OCI-LY7 (cell line): ENCODE measurements around the gene PARD3. TPM values are rescaled to one million over a fixed set of nuclear protein-coding genes. Genes with fewer than 3 reads are reported as not detected.

Source experiments
- BruUV-seq: library from RNA; stranded (reverse); fragments of 400-500 nt; replicated peaks from 2 replicates; lab custom pipeline; 2021; lab: Mats Ljungman, UMichigan
- CTCF ChIA-PET: fragments of 300-600 bp; sonication (Branson Sonifier 250); formaldehyde crosslinking; loops from one replicate; lab custom pipeline; 2022; ENCODE audit warnings: antibody characterized with exemption; ENCODE audit not compliant: unreplicated experiment; lab: Charles Lee
- POLR2A ChIA-PET: fragments of 300-600 bp; sonication (Branson Sonifier 250); formaldehyde crosslinking; loops from one replicate; lab custom pipeline; 2022; ENCODE audit warnings: antibody characterized with exemption; lab: Charles Lee
- DNase-seq: peaks from one replicate; pipeline ENCODE4 v3.0.0-alpha.2; 2015; ENCODE audit warnings: low spot score
- H2AFZ ChIP-seq: fragments of 200-600 bp; sonication (generic), shearing (Covaris generic); 2 replicates; pipeline ENCODE4 v1.6.1; 2014; ENCODE audit warnings: mild to moderate bottlenecking, antibody characterized with exemption, low read length, moderate library complexity
- H3K27ac ChIP-seq: fragments of 200-600 bp; sonication (generic); 2 replicates; pipeline ENCODE4 v1.5.1; 2014; ENCODE audit warnings: mixed run types, low read depth, mild to moderate bottlenecking, moderate library complexity, low read length, inconsistent platforms; ENCODE audit not compliant: poor library complexity, severe bottlenecking
- H3K36me3 ChIP-seq: fragments of 200-600 bp; sonication (generic); 2 replicates; pipeline ENCODE4 v1.6.1; 2014; ENCODE audit warnings: mild to moderate bottlenecking, antibody characterized with exemption, low read length, moderate library complexity, mixed read lengths; ENCODE audit not compliant: insufficient read depth
- H3K4me1 ChIP-seq: fragments of 200-600 bp; sonication (generic); 2 replicates; pipeline ENCODE4 v1.5.1; 2014; ENCODE audit warnings: mild to moderate bottlenecking, low read length; ENCODE audit not compliant: insufficient read depth, poor library complexity, severe bottlenecking
- H3K4me2 ChIP-seq: fragments of 200-600 bp; sonication (generic); 2 replicates; pipeline ENCODE4 v1.6.1; 2014; ENCODE audit warnings: mild to moderate bottlenecking, low read length
- H3K4me3 ChIP-seq: fragments of 200-600 bp; sonication (generic); 2 replicates; pipeline ENCODE4 v1.5.1; 2014; ENCODE audit warnings: mild to moderate bottlenecking, low read depth, low read length; ENCODE audit not compliant: poor library complexity, severe bottlenecking
- H3K79me2 ChIP-seq: fragments of 200-600 bp; sonication (generic); 2 replicates; pipeline ENCODE4 v1.6.1; 2016; ENCODE audit warnings: low read depth, mild to moderate bottlenecking, low read length, moderate library complexity, mixed read lengths; ENCODE audit not compliant: insufficient read depth
- H3K9me2 ChIP-seq: fragments of 200-600 bp; sonication (generic); 2 replicates; pipeline ENCODE4 v1.6.1; 2016; ENCODE audit warnings: mild to moderate bottlenecking, low read length, mixed read lengths; ENCODE audit not compliant: insufficient read depth
- H3K9me3 ChIP-seq: fragments of 200-600 bp; sonication (generic); 2 replicates; pipeline ENCODE4 v1.6.1; 2014; ENCODE audit warnings: mild to moderate bottlenecking, mixed run types, low read length, mixed read lengths
- H4K20me1 ChIP-seq: fragments of 200-600 bp; sonication (generic); 2 replicates; pipeline ENCODE4 v1.6.1; 2014; ENCODE audit warnings: mild to moderate bottlenecking, antibody characterized with exemption, low read length, moderate library complexity, mixed read lengths; ENCODE audit not compliant: insufficient read depth
- CTCF ChIP-seq: fragments of 200-600 bp; sonication (generic); conservative IDR thresholded peaks from 2 replicates; pipeline ENCODE4 v1.5.1; 2014; ENCODE audit warnings: mild to moderate bottlenecking, antibody characterized with exemption, low read length, moderate library complexity, mixed read lengths
- EZH2phosphoT487 ChIP-seq: fragments of 200-600 bp; sonication (generic); IDR thresholded peaks from 2 replicates; pipeline ENCODE4 v1.6.1; 2018; ENCODE audit warnings: low read depth, borderline replicate concordance, mild to moderate bottlenecking, mixed run types, antibody characterized with exemption, low read length, moderate library complexity, mixed read lengths
- intact Hi-C: fragments of 100-400 bp; cut with micrococcal nuclease; formaldehyde crosslinking; loops from one replicate; pipeline ENCODE4 v1.10.0; 2022; ENCODE audit not compliant: unreplicated experiment
- total RNA-seq, 2 experiments: library from RNA; depleted of rRNA in 1 of 2; stranded (reverse); fragments of >200 nt in 1 of 2; shearing (Covaris generic) in 1 of 2; gene quantifications; 2 replicates each; pipeline ENCODE4 v1.2.3, GENCODE V29; 2014 to 2022

PARD3 gene
- total RNA-seq, 2 experiments from 2014 or later, result not detected

- intact Hi-C loops, result no loop called here
- no peak for DNase-seq
- no peak for TF ChIP-seq EZH2phosphoT487
- no peak for TF ChIP-seq CTCF
- Histone ChIP-seq H3K79me2 (no peaks in the 10 kb centered on the region), H3K36me3 (no peaks in the 10 kb centered on the region), H3K27ac (no peak overlapping the region), H3K9me2 (no peaks in the 10 kb centered on the region), H4K20me1 (no peaks in the 10 kb centered on the region), H3K4me2 (no peak overlapping the region), H3K9me3 (no peaks in the 10 kb centered on the region), H3K4me1 (no peaks in the 10 kb centered on the region), H3K4me3 (no peak overlapping the region), H2AFZ (no peak overlapping the region)
- BruUV-seq, result no TSS peak
- CTCF ChIA-PET, result no interaction called here
- POLR2A ChIA-PET, result interaction anchor here (0.5 kb wide), 1 partner anchor 70 kb away, joined by 3 read pairs; no protein-coding TSS in a partner anchor
Observed at GRCh38 chr10:34548466-34548865, 266.6 kb downstream of the PARD3 start.

DNA sequence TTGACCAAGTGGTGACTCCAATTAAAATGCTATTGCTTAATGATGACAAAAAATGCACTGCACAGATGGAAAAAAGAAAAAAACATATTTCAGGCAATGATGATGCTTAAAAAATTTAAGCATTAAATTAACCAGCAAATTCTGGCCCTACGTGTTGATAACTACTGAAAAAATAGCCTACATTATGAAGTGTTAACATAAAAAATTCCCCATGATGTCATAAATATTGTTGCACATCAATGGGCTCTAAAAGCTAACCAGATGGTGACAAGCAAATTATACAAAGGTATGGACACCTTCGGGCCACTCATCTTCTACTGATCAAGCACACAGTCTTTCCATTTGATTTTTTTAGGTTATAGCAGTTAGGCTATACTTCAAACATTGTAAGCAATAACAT is 267.4 kb downstream of the PARD3 start:
- H3K9me3 ChIP-seq, result no peaks in the 10 kb centered on the region
- intact Hi-C loops, result no loop called here
- H3K27ac ChIP-seq, result no peak overlapping the region
- H3K4me2 ChIP-seq, result no peak overlapping the region
- TF ChIP-seq EZH2phosphoT487 (no peak), CTCF (no peak)
- no peaks in the 10 kb centered on the region for H3K36me3 ChIP-seq
- no peak overlapping the region for H2AFZ ChIP-seq
- no TSS peak for BruUV-seq
- POLR2A ChIA-PET, result no interaction called here
- CTCF ChIA-PET, result no interaction called here
- H3K9me2 ChIP-seq, result no peaks in the 10 kb centered on the region
- no peak overlapping the region for H3K4me3 ChIP-seq
- H3K79me2 ChIP-seq, result no peaks in the 10 kb centered on the region
- no peaks in the 10 kb centered on the region for H4K20me1 ChIP-seq
- no peak for DNase-seq
- H3K4me1 ChIP-seq, result no peaks in the 10 kb centered on the region

DNA sequence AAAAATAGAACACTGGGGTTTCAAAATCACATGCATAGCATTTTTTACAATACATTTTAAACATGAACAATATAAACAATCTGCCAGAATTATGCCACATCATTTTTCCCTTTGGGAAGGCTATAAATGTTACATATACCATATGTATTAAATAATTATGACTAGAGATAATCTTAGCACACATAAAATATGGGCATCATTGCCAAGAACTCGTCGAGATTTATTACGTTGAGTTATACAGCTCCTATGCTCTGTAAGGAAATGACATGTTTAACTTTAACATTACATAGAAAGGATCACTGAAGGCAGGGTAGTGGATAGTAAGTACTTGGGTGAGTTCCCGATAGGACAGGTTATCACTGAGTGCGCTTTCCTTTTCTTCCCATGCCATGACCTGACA is 267.8 kb downstream of the PARD3 start:
- no peak for TF ChIP-seq EZH2phosphoT487
- TF ChIP-seq CTCF, result no peak
- no peak overlapping the region for H3K27ac ChIP-seq
- ChIA-PET POLR2A (interaction anchor here (0.6 kb wide), 1 partner anchor 437 kb away, joined by 4 read pairs; no protein-coding TSS in a partner anchor), CTCF (no interaction called here)
- intact Hi-C loops, result no loop called here
- H3K4me3 ChIP-seq, result no peak overlapping the region
- no peak for DNase-seq
- no peaks in the 10 kb centered on the region for H3K9me2 ChIP-seq
- H3K9me3 ChIP-seq, result no peaks in the 10 kb centered on the region
- BruUV-seq, result no TSS peak
- H4K20me1 ChIP-seq, result no peaks in the 10 kb centered on the region
- H3K4me1 ChIP-seq, result no peaks in the 10 kb centered on the region
- H3K79me2 ChIP-seq, result no peaks in the 10 kb centered on the region
- no peak overlapping the region for H3K4me2 ChIP-seq
- H2AFZ ChIP-seq, result no peak overlapping the region
- H3K36me3 ChIP-seq, result no peaks in the 10 kb centered on the region
